Measurements from ENCODE around the gene FSIP1.
A peak's percentile ranks its signal among the peaks of the same experiment; 100 is the strongest.

The FSIP1 gene

DNA sequence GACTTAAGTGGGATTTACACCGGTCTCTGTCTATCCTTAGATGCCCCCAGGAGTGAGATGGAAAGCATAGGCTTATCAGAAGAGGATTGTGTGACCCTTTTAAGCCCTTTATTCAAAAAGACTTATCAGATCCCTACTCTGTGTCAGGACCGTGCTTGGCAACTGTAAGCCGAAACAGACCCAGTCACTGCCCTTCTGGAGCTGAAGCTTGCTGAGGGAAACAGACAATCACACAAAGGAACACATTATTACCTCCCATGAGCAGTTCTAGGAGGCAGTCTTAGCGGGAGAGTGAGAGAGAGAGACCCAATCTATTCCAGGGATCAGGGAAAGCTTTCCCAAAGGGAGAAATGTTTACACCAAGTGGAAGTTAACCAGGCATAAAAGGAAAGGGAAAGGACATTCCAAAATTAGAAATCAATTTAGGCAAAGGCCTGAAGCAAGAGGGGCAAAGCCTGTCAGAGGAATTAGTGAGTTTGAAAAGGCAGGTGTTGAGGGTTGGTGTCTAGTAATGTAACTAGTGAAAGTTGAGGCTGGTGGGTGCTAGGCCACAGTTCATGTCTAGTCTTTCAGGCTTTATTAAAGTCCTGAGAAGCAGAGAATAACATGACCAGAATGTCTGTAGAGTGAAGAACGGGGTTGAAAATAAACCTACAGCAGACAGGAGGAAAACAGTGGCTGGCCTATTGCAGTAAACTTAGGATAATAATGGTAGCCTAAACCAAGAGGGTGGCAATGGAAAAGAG lies 115.1 kb downstream of the FSIP1 start:
- H3K9me3 Mint-ChIP-seq = no peaks in the 10 kb centered on the region
- H3K4me3 Mint-ChIP-seq = no peak overlapping the region
- peak overlapping the region; percentile 43 for H3K27ac Mint-ChIP-seq
- peaks cover 2% of the 10 kb centered on the region for H3K36me3 Mint-ChIP-seq
- peaks cover 6% of the 10 kb centered on the region for H3K4me1 Mint-ChIP-seq
- no peaks in the 10 kb centered on the region for H3K27me3 Mint-ChIP-seq

DNA sequence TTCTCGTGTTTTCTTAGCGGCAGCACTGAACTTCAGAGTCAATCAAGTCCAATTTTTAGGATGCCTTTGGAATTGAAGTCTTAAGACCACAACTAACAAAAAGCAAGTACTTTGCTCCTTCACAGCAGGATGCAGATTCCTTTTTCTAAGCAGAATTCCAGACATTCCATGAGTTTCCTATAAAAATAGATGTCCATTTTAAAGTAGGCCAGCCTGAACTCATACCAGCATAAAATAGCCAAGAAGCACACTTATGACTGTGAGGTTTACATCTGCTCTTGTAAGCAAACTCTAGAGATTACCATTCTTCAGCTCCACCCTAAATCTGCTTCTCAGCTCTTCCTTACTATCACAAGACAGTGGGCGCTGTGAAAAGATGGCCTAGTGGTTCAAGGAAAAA lies 116.0 kb downstream of the FSIP1 start:
- H3K4me1 Mint-ChIP-seq = peaks cover 6% of the 10 kb centered on the region
- no peak overlapping the region for H3K4me3 Mint-ChIP-seq
- H3K9me3 Mint-ChIP-seq = no peaks in the 10 kb centered on the region
- peaks cover 2% of the 10 kb centered on the region for H3K36me3 Mint-ChIP-seq
- H3K27me3 Mint-ChIP-seq = peaks cover 1% of the 10 kb centered on the region
- no peak overlapping the region for H3K27ac Mint-ChIP-seq

DNA sequence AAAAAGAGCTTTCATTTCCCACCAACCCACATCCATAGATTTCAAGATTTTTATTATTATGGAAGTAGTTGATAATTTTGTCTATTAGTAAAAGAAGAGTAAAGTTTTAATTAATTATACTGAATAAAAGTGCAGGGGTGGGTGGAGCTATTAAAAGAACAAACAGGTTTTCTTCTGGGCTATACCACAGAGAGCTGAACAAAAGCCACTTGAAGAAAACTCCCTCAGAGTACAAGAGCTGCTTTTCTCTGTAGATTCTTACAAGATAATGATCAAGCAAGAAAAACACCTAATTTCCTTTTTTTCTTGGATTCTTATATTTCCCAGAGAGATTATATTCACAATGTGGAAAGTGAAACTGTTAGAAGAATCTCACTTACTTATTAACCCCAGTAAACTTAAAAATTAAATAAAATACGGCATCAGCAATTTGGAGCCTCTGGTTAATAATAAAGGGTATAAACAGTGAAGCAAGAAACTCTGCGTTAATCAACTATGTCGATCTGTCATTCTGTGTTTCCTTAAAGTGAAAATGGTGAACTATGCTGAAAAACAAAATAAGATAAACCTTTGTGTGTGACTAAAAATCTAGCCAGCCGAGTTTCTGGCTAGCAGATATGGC lies 116.9 kb downstream of the FSIP1 start:
- no peaks in the 10 kb centered on the region for H3K9me3 Mint-ChIP-seq
- no peak overlapping the region for H3K4me3 Mint-ChIP-seq
- peaks cover 2% of the 10 kb centered on the region for H3K36me3 Mint-ChIP-seq
- no peak overlapping the region for H3K27ac Mint-ChIP-seq
- peaks cover 2% of the 10 kb centered on the region for H3K27me3 Mint-ChIP-seq
- H3K4me1 Mint-ChIP-seq = peaks cover 6% of the 10 kb centered on the region

DNA sequence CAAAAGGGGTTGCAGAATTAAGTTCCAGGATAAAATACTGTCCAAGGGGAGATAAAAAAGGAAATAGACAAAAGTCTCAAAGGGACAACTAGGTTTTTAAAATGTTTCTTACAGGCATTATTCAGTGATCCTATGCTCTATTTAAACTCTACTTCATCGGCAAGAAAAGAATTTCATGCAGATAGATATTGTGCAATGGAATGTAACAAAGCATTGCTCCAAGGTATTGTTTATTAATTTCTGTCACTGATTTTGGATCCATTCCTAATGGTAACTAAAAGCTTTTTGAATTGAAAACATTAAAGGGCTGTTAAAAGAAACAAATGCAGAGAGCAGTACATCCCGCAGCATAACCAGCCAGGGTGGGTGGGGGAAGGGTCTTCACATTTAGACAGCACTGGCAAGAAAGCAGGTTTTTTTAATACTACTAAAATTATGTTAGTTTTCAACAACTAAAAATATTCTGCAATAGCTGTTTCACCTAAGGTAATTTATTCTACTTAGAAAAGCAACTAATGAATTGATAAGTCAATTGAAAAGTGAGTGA lies 118.9 kb downstream of the FSIP1 start:
- no peaks in the 10 kb centered on the region for H3K9me3 Mint-ChIP-seq
- H3K4me1 Mint-ChIP-seq = peaks cover 6% of the 10 kb centered on the region
- peaks cover 2% of the 10 kb centered on the region for H3K36me3 Mint-ChIP-seq
- peaks cover 5% of the 10 kb centered on the region for H3K27me3 Mint-ChIP-seq
- no peak overlapping the region for H3K4me3 Mint-ChIP-seq
- no peak overlapping the region for H3K27ac Mint-ChIP-seq

DNA sequence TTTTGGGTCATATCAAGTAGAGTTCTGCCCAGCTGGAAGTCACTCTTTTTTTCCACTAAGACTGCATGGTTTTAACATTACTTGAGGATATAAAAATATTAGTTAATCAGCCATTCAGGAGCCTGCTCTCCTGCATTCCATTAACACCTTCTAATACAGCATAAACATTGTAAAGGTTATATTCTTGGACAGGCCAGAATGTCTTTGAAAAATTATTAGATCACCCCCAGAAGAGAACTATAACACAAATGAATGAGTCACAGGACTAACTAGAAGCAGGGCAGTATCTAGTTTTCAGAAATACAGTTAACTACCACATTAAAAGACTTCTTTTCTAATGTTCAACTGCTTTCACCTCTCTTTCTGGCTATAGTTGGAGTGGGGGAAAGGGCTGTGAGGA lies 120.9 kb downstream of the FSIP1 start:
- Mint-ChIP-seq H3K36me3 (peaks cover 4% of the 10 kb centered on the region), H3K4me3 (no peak overlapping the region), H3K27me3 (peaks cover 7% of the 10 kb centered on the region), H3K4me1 (peaks cover 6% of the 10 kb centered on the region), H3K27ac (no peak overlapping the region), H3K9me3 (no peaks in the 10 kb centered on the region)

DNA sequence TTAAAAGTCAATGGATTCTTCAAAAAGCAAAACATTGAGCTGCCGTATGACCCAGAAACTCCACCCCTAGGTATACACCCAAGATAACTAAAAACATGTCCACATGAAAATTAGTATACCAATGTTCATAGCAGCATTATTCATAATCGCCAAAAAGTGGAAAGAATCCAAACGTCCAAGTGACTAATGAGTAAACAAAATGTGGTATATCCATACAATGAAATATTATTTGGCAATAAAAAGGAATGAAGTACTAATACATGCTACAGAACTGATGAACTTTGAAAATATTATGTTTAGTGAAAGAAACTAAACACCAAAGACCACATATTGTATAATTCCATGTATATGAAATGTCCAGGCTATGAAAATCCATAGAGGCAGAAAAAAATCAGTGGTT lies 123.9 kb downstream of the FSIP1 start:
- no peak overlapping the region for H3K4me3 Mint-ChIP-seq
- no peaks in the 10 kb centered on the region for H3K4me1 Mint-ChIP-seq
- H3K27ac Mint-ChIP-seq = no peak overlapping the region
- peaks cover 2% of the 10 kb centered on the region for H3K36me3 Mint-ChIP-seq
- H3K9me3 Mint-ChIP-seq = no peaks in the 10 kb centered on the region
- H3K27me3 Mint-ChIP-seq = peaks cover 7% of the 10 kb centered on the region

DNA sequence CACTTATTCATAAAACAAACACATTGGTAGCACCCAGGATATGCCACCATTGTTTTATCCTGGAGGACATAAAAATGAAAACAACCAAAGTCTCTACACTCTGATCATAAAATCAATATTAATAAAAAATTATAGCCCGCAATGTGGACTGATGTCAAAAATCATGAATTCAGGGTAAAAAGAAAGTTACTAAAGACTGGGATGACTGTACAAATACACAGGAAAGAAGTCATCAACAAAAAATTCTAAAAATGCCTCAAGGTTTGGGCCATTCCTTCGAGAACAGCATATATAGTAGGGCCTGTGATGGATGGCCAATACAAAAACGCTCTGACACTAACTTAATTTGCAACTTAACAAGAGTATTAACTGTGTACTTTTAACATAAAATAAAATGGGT lies 125.0 kb downstream of the FSIP1 start:
- no peak overlapping the region for H3K4me3 Mint-ChIP-seq
- H3K36me3 Mint-ChIP-seq = peaks cover 2% of the 10 kb centered on the region
- no peak overlapping the region for H3K27ac Mint-ChIP-seq
- no peaks in the 10 kb centered on the region for H3K9me3 Mint-ChIP-seq
- H3K27me3 Mint-ChIP-seq = peaks cover 7% of the 10 kb centered on the region
- no peaks in the 10 kb centered on the region for H3K4me1 Mint-ChIP-seq

DNA sequence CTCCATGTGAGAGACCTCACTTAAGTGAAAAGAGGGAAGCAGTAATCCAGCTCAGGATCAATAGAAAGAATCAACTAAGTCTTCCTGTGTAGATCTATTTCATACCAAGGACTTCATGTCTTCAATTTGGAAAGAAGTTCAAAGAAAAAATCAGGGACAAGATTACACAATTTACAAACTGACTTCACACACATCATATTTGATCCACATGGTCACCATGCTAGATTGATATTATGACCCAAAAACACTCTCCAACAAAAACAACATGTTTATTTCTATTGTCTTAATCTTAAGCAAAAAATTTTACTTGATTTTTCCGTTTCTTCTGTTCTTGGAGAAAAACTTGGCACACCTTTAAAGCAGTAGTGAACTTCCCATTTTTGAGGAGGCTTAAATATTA lies 125.5 kb downstream of the FSIP1 start:
- Mint-ChIP-seq H3K9me3 (no peaks in the 10 kb centered on the region), H3K4me3 (no peak overlapping the region), H3K27ac (no peak overlapping the region), H3K27me3 (peaks cover 6% of the 10 kb centered on the region), H3K4me1 (no peaks in the 10 kb centered on the region), H3K36me3 (peaks cover 2% of the 10 kb centered on the region)

DNA sequence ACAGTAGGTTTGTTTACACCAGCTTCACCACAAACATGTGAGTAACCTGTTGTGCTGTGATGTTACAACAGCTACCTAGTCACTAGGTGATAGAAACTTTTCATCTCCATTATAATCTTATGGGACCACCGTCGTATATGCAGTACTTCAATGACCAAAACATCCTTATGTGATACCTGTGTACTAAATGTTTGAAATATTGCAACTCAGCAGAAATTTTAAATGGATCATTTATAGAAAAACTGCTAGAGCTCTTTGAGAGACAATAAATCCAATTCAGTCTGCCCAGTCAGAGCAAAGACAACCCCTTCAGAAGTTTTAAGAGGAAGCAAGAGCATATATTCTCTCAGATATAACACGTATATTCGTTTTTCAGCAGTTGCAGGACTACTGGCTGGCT lies 128.3 kb downstream of the FSIP1 start:
- Mint-ChIP-seq H3K4me3 (no peak overlapping the region), H3K9me3 (no peaks in the 10 kb centered on the region), H3K36me3 (peaks cover 2% of the 10 kb centered on the region), H3K27ac (no peak overlapping the region), H3K27me3 (peaks cover 3% of the 10 kb centered on the region), H3K4me1 (no peaks in the 10 kb centered on the region)

DNA sequence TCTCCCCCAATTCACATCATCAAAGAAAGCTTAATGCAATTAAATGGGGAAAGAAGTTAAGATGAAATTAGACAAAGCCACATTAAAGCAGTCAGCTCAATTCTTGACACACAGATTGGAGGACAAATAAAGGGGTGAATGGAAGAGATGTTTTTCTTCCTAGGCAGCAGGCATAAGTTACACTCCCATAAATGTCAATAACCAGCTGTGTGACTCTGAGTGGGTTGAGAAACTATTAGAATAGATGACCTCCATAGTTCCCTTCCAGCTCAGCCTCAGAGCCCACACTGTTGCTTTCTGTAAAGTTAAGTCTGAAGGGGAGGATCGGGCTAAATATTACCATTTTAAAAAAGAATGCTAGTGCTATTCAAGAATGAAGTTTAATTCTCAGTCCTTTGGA lies 130.8 kb downstream of the FSIP1 start:
- Mint-ChIP-seq H3K27ac (no peak overlapping the region), H3K27me3 (no peaks in the 10 kb centered on the region), H3K36me3 (no peaks in the 10 kb centered on the region), H3K4me3 (no peak overlapping the region), H3K9me3 (no peaks in the 10 kb centered on the region), H3K4me1 (no peaks in the 10 kb centered on the region)

DNA sequence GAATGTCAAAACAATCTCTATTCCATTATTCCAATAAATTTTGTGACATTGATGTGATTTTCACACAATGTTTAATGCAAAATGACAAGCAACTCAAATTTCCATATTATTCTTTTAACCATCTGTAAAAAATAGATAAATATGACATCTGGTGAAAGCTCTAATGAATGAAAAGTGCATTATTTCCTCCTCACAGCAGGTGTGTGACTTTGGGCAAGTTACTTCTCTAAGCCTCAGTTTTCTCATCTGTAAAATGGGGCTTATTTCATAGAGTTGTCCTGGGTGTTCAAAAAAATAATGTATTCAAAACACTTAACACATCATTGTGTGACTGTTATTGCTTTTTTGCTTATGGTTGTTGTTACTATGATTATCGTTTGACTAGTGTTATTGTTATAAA lies 131.3 kb downstream of the FSIP1 start:
- H3K27ac Mint-ChIP-seq = no peak overlapping the region
- no peaks in the 10 kb centered on the region for H3K4me1 Mint-ChIP-seq

DNA sequence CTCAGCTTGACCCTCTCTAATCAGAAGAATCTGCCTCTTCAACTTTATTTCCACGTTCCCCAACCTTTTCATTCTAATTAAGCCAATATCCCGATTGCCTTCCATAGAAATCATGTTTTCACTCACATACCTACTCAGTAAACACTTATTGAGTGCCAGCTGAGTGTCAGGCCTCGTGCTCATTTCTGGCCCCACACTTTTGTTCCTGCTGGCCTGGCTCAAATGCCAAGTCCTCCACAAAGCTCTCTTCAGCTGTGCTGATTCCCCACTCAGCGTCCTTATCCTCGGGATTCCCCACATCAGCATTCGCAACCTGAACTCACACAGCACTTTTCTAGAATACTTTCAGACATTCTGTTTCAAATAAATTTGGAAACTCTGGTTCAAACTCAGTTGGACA lies 132.9 kb downstream of the FSIP1 start:
- Mint-ChIP-seq H3K27ac (peak overlapping the region; percentile 68), H3K36me3 (no peaks in the 10 kb centered on the region), H3K4me3 (no peak overlapping the region), H3K4me1 (no peaks in the 10 kb centered on the region), H3K9me3 (no peaks in the 10 kb centered on the region), H3K27me3 (no peaks in the 10 kb centered on the region)

More for the DNA sequence above, 131.3 kb downstream of the FSIP1 start:
- no peaks in the 10 kb centered on the region for H3K36me3 Mint-ChIP-seq
- no peaks in the 10 kb centered on the region for H3K27me3 Mint-ChIP-seq
- no peaks in the 10 kb centered on the region for H3K9me3 Mint-ChIP-seq
- H3K4me3 Mint-ChIP-seq = no peak overlapping the region

DNA sequence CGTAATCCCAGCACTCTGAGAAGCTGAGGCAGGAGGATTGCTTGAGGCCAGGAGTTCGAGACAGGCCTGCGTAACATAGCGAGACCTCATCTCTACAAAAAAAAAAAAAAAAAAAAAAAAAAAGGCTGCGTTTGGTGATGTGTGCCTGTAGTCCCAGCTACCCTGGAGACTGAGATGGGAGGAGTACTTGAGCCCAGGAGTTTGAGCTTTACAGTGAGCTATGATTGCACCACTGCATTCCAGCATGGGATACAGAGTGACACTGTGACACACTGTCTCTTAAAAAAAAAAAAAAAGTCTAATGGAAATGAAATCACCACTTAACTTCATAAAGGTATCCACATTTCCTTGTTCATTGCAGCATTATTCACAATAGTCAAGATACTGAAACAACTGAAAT lies 136.2 kb downstream of the FSIP1 start:
- Mint-ChIP-seq H3K4me1 (peaks cover 12% of the 10 kb centered on the region), H3K4me3 (no peak overlapping the region), H3K27me3 (no peaks in the 10 kb centered on the region), H3K36me3 (no peaks in the 10 kb centered on the region), H3K9me3 (no peaks in the 10 kb centered on the region), H3K27ac (no peak overlapping the region)

DNA sequence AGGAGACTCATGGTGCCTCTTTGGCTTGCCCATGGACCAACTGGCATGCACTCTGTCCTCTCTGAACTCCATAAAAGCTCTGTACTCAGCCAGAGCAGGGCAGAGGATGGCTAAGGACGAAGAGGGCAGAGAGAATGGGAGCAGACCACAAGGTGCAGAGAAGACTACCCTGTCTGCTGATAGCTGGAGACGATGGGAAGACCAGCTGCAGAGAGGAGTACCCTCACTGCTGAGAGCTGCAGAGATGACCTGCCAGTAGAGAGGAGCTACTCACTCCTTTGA lies 136.7 kb downstream of the FSIP1 start:
- Mint-ChIP-seq H3K27ac (no peak overlapping the region), H3K36me3 (no peaks in the 10 kb centered on the region)

DNA sequence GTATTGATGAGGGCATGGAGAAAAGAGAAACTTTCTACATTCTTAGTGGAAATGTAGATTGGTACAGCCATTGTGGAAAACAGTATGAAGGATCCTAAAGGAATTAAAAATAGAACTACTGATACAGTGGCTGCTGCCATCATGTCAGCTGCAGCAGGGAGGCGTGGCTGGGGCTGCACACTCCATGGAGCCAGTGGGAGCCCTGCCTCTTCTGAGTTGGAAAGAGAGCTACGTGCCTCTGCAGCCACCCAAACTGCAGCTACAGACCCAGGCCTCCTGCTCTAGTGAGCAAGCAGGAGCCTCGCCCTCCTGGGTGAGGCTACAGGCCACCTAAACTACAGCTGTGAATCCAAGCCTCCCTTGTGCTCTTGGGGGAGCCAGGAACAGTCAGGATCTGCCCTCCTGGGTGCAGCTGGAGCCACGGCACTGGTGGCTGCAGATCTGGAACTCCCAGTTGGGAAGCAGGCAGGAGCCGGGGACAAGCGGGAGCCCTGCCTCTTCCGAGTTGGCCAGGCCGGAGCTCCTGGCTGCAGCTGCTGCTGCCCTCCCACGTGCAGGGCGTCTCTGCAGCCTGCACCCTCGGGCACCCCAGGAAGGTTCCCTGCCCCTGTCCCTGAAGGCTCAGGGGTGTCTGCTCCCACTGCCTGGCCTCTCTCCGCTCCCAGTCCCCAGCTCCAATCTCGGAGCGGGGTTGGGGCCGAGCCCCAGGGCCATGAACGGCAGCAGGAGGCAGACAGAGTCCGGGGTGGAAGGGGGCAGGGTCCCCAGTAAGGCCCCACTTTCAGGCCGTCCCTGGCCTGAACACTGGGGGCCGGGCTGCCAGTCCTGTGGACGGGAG lies 137.3 kb downstream of the FSIP1 start:
- no peaks in the 10 kb centered on the region for H3K9me3 Mint-ChIP-seq
- H3K27ac Mint-ChIP-seq = no peak overlapping the region
- H3K4me1 Mint-ChIP-seq = peaks cover 20% of the 10 kb centered on the region
- H3K36me3 Mint-ChIP-seq = no peaks in the 10 kb centered on the region
- no peaks in the 10 kb centered on the region for H3K27me3 Mint-ChIP-seq
- no peak overlapping the region for H3K4me3 Mint-ChIP-seq

More for the DNA sequence above, 136.7 kb downstream of the FSIP1 start:
- no peak overlapping the region for H3K4me3 Mint-ChIP-seq
- H3K27me3 Mint-ChIP-seq = no peaks in the 10 kb centered on the region
- H3K9me3 Mint-ChIP-seq = no peaks in the 10 kb centered on the region
- H3K4me1 Mint-ChIP-seq = peaks cover 16% of the 10 kb centered on the region

DNA sequence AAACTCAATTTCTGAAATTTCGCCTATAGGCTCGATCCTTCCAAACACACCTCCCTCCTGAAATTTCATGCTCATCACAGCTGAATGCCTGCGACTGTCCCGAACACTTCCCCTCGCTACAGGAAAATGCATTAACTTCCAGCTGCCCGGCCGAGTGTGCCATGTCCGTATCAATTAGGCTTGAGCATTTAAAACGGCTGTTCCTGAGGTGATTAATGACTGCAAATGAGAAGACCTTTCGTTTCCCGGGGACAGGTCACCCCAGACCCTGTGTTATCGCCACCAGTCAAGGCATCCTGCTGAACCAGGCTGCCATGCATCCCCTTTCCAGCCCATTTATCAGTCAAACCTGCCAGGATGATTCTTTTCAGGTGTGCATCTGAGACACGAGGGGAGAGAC lies 138.5 kb downstream of the FSIP1 start:
- no peak overlapping the region for H3K4me3 Mint-ChIP-seq
- peaks cover 21% of the 10 kb centered on the region for H3K4me1 Mint-ChIP-seq
- peak overlapping the region; percentile 63 for H3K27ac Mint-ChIP-seq
- no peaks in the 10 kb centered on the region for H3K27me3 Mint-ChIP-seq
- H3K9me3 Mint-ChIP-seq = no peaks in the 10 kb centered on the region
- H3K36me3 Mint-ChIP-seq = no peaks in the 10 kb centered on the region

Data from activated naive CD4-positive, alpha-beta T cell treated with anti-CD3 and anti-CD28 coated beads, Interleukin-2, amount 50 U/mL, for 24 hours (primary cell).